Testis (tissue), 2 donors: ENCODE data around the gene NT5C.

ENCODE experiments used
- POLR2A ChIP-seq: fragments of 450-650 bp; IDR thresholded peaks from one replicate; pipeline ENCODE4 v1.6.1; 2017; ENCODE audit warnings: antibody characterized with exemption, mild to moderate bottlenecking, moderate library complexity
- TF ChIP-seq, protein P1 (sequence below), 3 experiments: fragments of 450-650 bp in 2 of 3; fragments of 200-600 bp in 1 of 3; sonication (generic) in 1 of 3; IDR thresholded peaks; one replicate each; pipeline ENCODE4 v1.5.1; 2016 to 2019; ENCODE audit warnings: antibody characterized with exemption in 3 of 3, mild to moderate bottlenecking in 2 of 3, moderate library complexity in 1 of 3

DNA sequence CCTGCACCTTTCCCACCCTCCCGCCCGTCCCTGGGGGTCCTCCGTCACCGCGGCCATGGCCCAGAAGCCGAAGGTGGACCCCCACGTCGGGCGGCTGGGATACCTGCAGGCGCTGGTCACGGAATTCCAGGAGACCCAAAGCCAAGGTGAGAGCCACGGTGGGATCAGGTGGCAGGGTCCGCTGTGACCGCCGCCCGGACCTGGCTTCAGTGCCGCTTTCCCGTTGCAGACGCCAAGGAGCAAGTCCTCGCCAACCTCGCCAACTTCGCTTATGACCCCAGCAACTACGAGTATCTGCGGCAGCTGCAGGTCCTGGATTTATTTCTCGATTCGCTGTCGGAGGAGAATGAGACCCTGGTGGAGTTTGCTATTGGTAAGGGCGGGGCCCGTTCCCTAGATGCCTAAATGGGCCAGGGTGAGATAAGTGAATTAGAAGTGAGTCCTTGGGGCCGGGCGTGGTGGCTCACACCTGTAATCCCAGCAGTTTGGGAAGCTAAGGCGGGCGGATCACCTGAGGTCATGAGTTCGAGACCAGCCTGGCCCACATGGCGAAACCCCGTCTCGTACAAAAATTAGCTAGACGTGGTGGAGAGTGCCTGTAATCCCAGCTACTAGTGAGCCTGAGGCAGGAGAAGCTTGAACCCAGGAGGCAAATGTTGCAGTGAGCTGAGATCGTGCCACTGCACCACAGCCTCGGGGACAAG, 21.2 kb downstream of the NT5C start:
- TF ChIP-seq, protein P1, sequence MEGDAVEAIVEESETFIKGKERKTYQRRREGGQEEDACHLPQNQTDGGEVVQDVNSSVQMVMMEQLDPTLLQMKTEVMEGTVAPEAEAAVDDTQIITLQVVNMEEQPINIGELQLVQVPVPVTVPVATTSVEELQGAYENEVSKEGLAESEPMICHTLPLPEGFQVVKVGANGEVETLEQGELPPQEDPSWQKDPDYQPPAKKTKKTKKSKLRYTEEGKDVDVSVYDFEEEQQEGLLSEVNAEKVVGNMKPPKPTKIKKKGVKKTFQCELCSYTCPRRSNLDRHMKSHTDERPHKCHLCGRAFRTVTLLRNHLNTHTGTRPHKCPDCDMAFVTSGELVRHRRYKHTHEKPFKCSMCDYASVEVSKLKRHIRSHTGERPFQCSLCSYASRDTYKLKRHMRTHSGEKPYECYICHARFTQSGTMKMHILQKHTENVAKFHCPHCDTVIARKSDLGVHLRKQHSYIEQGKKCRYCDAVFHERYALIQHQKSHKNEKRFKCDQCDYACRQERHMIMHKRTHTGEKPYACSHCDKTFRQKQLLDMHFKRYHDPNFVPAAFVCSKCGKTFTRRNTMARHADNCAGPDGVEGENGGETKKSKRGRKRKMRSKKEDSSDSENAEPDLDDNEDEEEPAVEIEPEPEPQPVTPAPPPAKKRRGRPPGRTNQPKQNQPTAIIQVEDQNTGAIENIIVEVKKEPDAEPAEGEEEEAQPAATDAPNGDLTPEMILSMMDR (IDR thresholded peaks at IDR 0.05), result no peak
- TF ChIP-seq POLR2A, result no peak
